HG03095 (cell line): ENCODE data around the gene DSG2.
"Not testable (repeated sequence)": the region's sequence is repeated elsewhere in the genome, so short reads cannot be mapped to it uniquely, and the experiment has no call there.

Source experiments
- ATAC-seq: cut with Tn5 transposase; IDR thresholded peaks from one replicate; pipeline ENCODE4 v1.9.1; 2021; ENCODE audit warnings: moderate library complexity; ENCODE audit not compliant: unreplicated experiment

Gene DSG2

GRCh38 chr18:31497836-31498573 is at the start of gene DSG2:
Gene DSG2, plus strand, starts transcription at chr18:31498177. Its CDS starts 75 bp downstream, at chr18:31498252.
- peak; percentile 45 for ATAC-seq

DNA sequence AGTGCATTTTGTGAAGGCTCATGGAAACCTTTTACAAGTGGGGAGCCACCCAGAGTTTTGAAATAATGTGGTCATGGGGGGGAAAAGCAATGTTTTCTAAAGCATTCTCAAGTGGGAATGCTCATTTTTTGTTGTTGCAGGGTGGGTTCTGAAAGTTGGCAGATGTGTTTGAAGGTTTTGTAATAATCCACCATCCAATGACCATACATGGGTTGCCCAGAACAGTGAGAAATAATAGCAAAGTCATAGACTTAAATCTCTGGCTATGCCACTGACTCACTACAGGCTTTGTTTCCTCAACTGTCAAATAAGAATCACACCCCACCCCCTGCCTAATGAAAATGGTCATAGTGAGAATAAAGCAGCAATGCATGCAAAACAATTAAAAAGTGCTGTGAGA is 47.6 kb upstream of the DSG2 start:
- no peak for ATAC-seq

- no peak for ATAC-seq
Measured at GRCh38 chr18:31451625-31452024, 46.4 kb upstream of the DSG2 start.

DNA sequence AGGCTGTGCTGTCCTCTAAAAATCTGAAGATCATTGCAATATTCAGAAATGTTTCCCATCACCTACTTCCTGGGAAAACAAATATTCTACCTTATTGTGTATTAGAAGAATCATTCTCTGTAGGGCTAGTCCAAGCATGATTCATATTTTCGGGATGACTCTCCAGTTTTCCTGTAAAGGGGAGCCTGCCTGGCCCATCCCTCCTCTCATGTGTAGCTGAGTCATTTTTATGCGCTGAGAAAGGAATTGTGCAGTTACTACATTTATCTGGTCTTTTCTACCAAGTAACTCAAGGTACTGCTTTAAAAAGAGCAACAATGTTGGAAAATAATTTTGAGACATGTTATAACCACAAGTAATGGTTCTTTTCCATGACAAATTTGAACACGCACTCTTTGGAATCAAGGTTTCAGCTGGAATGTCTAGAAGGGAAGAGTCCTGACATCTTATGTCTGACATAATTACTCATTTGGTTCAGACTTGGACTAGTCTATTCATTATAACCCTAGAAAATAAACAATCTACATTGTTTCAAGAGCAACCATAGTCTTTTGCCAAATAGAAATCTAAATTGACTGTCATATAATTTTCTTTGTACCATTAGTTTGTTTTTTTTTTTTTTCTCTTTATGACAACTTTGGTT is 43.8 kb upstream of the DSG2 start:
- ATAC-seq, result no peak

GRCh38 chr18:31469629-31470028 is 28.3 kb upstream of the DSG2 start:
- ATAC-seq, result no peak

DNA sequence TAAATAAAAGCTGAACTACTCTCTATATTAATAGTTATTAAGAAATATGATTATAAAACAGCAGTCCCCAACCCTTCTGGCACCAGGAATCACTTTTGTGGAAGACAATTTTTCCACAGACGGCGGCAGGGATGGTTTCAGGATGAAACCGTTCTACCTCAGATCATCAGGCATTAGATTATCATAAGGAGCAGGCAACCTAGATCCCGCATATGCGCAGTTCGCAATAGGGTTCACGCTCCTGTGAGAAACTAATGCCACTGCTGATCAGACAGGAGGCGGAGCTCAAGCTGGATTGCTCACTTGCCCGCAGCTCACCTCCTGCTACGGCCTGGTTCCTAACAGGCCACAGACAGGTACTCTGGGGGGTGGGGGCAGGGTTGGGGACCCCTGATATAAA is 19.3 kb upstream of the DSG2 start:
- no peak for ATAC-seq

GRCh38 chr18:31482051-31482450 is 15.9 kb upstream of the DSG2 start:
- ATAC-seq, result no peak

DNA sequence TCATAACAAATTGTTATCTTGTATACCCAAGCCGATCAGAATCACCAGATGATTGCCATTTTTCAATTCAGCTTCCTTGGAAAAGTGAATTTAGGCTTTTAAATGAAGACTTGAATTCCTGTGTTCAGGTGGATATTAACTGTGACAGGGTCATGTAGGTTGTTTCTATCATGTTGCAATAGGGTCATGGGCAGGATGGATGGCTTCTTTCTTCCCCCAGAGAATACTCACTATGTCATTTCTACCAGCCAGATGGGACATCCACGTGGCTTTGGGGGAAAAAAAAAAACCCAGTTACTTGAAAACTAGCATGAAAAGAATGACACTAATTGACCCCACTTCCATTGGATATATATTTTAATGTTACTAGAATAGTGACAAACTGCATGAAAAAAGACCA is 14.6 kb upstream of the DSG2 start:
- no peak for ATAC-seq

DNA sequence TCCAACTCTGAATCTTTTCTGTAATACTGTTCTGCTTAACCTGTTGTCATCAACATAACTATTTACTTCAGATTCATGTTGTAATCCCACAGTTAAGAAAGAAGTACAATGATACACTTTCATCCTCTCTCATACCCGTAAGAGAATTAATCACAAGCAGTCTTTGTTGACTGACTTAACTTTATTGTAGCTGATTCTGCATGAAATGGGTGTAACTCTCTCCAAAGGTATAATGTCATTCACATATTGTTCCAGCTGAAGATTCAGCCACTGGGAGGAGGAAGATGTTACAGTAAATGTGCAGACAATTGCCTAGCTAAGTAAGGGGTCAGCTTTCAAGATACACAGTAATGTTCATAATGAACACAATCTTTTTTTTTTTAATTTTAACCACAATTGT is 13.5 kb upstream of the DSG2 start:
- ATAC-seq, result no peak

GRCh38 chr18:31486165-31486564 is 11.8 kb upstream of the DSG2 start:
- ATAC-seq, result no peak

DNA sequence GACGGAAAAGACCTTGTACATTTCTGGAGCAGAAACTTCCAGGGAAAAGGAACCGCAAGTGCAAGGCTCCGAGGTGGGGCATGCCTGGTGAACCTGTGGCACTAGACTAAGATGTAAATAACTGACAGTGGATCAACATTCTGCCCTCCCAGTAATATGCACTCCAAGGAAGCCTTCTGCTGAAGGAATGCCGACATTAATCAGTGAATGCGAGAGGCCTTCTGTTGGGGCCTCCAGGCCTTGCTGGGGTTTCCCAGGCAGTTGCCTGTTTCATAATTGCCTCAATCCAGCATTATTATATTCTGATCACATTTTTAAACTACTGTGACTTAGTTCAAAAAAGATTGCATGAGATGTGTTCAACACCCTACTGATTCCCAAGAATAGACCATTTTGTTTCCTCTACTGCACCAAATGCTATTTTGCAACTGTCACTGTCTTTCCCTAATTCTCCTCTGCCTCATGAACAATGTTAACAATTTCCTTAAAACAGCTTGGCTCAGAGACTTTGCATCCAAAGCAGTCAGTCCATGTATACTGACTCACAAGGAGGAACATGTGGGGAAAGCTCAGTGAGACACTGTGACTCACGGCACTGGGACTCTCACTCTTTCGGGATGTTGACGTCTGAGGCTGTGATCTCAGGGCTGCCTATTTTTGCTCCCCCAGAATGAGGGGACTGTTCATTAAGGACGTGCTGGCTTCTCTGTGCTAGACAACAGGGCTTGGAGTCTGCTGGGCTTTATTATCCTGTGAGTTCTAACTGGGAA is 10.5 kb upstream of the DSG2 start:
- no peak for ATAC-seq

- ATAC-seq, result no peak
Measured at GRCh38 chr18:31489311-31489710, 8.7 kb upstream of the DSG2 start.

GRCh38 chr18:31490387-31490786 is 7.6 kb upstream of the DSG2 start:
- peak; percentile 84 for ATAC-seq

- no peak for ATAC-seq
Measured at GRCh38 chr18:31490833-31491232, 7.1 kb upstream of the DSG2 start.

DNA sequence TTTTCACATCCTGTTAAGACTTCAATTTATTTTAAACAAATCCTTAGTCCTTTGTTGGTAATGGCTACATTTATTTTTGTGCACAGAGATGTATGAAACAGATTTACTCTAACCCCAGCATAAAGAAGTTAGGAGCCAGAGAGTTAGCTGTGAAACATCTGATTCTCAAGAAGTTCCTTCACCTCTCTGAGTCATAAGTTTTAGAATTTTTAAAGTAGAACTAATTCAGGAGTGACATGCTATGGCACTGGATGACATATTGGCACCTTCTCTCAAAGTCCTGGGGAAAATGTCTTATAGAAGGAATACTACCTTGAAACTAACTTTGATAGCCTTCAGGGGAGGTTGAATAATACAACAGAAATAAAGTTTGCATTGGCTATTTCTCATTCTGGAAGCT is 6.4 kb upstream of the DSG2 start:
- no peak for ATAC-seq

DNA sequence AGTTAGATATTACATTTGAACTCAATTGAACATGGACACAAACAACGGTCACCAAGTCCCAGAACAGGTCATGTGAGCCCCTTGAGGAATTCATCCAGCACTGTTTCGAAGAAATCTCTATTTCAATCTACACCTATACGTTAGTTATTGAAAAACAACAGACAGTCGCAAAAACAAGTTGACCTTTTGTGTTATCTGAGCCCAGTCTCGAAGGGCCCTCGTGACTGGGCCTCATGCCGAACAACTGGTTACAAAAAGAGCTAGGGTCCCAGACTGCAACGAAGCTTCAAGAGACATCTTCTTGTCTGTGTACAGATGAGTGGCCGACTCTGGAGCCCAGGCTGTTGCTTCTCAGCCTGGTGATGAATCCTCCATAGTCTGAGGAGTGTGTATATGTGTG is 5.3 kb upstream of the DSG2 start:
- no peak for ATAC-seq

DNA sequence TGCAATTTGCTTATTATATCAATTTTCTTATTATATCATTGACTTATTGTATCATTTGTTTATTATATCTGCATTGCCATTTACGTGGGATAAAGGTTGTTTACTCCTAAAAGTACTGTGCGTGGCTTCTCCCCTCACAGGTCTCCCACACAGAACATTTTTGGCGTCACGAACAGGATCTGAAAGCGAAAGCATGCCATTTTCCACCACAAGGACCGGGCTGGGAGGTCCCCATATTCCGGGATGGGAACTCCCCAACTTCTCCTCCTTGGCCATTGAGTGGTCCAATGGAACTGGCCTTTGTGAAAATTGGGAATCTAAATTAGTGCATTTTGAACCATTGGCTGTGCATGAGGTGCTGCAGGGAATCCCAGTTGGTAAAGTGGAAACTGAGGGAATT is 4.8 kb upstream of the DSG2 start:
- ATAC-seq, result no peak

- no peak for ATAC-seq
Measured at GRCh38 chr18:31493941-31494340, 4.0 kb upstream of the DSG2 start.

- ATAC-seq, result not testable (repeated sequence)
Measured at GRCh38 chr18:31494705-31495244, 3.2 kb upstream of the DSG2 start.

GRCh38 chr18:31497404-31497835 is 557 bp upstream of the DSG2 start:
- ATAC-seq, result peak; percentile 0
